ENCODE results near the gene CST7. TPM values are rescaled to one million over a fixed set of nuclear protein-coding genes. Genes with fewer than 3 reads are reported as not detected.

The CST7 gene
- total RNA-seq, 2 donors from 2014 or later: 5.4 to 10.9 TPM

- Histone ChIP-seq H3K4me1 (ENCODE audit: control insufficient read depth in 1 of 2, low read depth in 2 of 2) (no peaks in the 10 kb centered on the region), H3K27me3 (replicated peaks; ENCODE audit: insufficient read depth) (no peaks in the 10 kb centered on the region), H3K27ac (no peak overlapping the region), H3K36me3 (peaks cover 50% of the 10 kb centered on the region), H3K9me3 (no peaks in the 10 kb centered on the region), H3K4me3 (no peak overlapping the region)
- no peak for DNase-seq (ENCODE audit: low spot score)
- ATAC-seq (ENCODE audit: insufficient number of reproducible peaks, low FRiP score, low read depth): no peak
- no peak for TF ChIP-seq CTCF (IDR thresholded peaks at IDR 0.05)
Observed at GRCh38 chr20:24972341-24972740, 23.3 kb downstream of the CST7 start.

DNA sequence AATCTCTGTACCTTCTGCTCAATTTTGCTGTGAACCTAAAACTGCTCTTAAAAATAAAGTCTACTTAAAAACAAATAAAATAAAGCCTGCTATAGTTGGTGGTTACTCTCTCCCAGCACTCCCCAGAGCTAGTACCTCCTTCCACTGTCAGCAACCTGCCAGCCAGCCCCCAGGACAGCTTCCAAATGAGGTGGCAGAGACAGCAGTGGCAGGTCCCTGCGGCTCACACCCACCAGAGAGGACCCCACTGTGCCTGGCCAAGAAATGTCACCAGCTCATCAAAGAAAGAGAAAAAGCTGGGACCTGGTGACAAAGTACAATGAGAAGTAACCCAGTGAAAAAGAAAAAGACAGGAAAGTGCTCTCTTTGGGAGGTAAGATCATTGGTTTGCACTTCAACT, 28.3 kb downstream of the CST7 start:
- no peak for ATAC-seq (ENCODE audit: insufficient number of reproducible peaks, low FRiP score, low read depth)
- H3K27ac ChIP-seq: no peak overlapping the region
- no peaks in the 10 kb centered on the region for H3K4me1 ChIP-seq (ENCODE audit: control insufficient read depth in 1 of 2, low read depth in 2 of 2)
- no peak for TF ChIP-seq CTCF (IDR thresholded peaks at IDR 0.05)
- no peaks in the 10 kb centered on the region for H3K27me3 ChIP-seq (replicated peaks; ENCODE audit: insufficient read depth)
- no peaks in the 10 kb centered on the region for H3K9me3 ChIP-seq
- no peak overlapping the region for H3K4me3 ChIP-seq
- DNase-seq (ENCODE audit: low spot score): no peak
- peaks cover 17% of the 10 kb centered on the region for H3K36me3 ChIP-seq

GRCh38 chr20:24977797-24978196, 28.7 kb downstream of the CST7 start:
- H3K36me3 ChIP-seq: peaks cover 14% of the 10 kb centered on the region
- H3K4me1 ChIP-seq (ENCODE audit: control insufficient read depth in 1 of 2, low read depth in 2 of 2): no peaks in the 10 kb centered on the region
- no peaks in the 10 kb centered on the region for H3K27me3 ChIP-seq (replicated peaks; ENCODE audit: insufficient read depth)
- H3K9me3 ChIP-seq: no peaks in the 10 kb centered on the region
- DNase-seq (ENCODE audit: low spot score) (no peak), ATAC-seq (ENCODE audit: insufficient number of reproducible peaks, low FRiP score, low read depth) (no peak)
- H3K4me3 ChIP-seq: no peak overlapping the region
- H3K27ac ChIP-seq: no peak overlapping the region
- TF ChIP-seq CTCF (IDR thresholded peaks at IDR 0.05): no peak

GRCh38 chr20:24978513-24978912, 29.4 kb downstream of the CST7 start:
- peaks cover 9% of the 10 kb centered on the region for H3K36me3 ChIP-seq
- ATAC-seq (ENCODE audit: insufficient number of reproducible peaks, low FRiP score, low read depth): no peak
- H3K4me3 ChIP-seq: no peak overlapping the region

More at GRCh38 chr20:24978513-24978912, 29.4 kb downstream of the CST7 start:
- no peaks in the 10 kb centered on the region for H3K4me1 ChIP-seq (ENCODE audit: control insufficient read depth in 1 of 2, low read depth in 2 of 2)
- no peaks in the 10 kb centered on the region for H3K9me3 ChIP-seq
- no peaks in the 10 kb centered on the region for H3K27me3 ChIP-seq (replicated peaks; ENCODE audit: insufficient read depth)
- no peak for TF ChIP-seq CTCF (IDR thresholded peaks at IDR 0.05)
- no peak overlapping the region for H3K27ac ChIP-seq
- DNase-seq (ENCODE audit: low spot score): no peak
